GM19468 (cell line): Measurements from ENCODE around the gene KANK3.
A peak's percentile ranks its signal among the peaks of the same experiment; 100 is the strongest.
"Not testable (repeated sequence)": the region's sequence is repeated elsewhere in the genome, so short reads cannot be mapped to it uniquely, and the experiment has no call there.

ENCODE experiments used
- ATAC-seq: cut with Tn5 transposase; IDR thresholded peaks from one replicate; pipeline ENCODE4 v1.9.1; 2021; ENCODE audit warnings: mild to moderate bottlenecking, moderate library complexity, moderate number of reproducible peaks; ENCODE audit not compliant: unreplicated experiment; ENCODE audit errors: extremely low read depth

The KANK3 gene

DNA sequence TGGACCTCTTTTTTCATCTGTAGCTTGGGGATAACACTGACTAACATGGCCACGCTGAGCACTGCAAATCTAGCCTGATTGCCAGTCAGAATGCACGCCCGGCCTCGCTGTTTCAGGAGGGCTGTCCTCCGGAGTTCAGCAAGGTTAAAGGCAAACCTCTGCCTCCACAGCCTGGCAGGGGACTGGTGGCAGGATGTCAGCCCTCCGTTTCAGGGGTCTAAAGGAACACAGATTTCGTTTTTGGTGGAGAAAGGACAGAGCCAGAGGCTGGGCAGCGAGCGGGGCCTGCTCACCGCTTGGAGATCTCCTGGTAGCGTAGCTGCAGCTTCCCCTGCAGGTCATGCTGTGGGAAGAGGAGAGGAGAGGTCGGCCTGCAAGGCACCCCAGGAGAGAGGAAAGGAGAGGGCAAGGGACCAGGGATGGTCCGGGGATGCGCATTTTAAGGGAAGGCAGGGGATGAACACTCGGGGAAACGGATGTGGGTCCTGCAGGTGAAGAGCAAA is 22.4 kb downstream of the KANK3 start:
- no peak for ATAC-seq

- no peak for ATAC-seq
These were observed 23.1 kb downstream of the KANK3 start for GRCh38 chr19:8319807-8320520.

DNA sequence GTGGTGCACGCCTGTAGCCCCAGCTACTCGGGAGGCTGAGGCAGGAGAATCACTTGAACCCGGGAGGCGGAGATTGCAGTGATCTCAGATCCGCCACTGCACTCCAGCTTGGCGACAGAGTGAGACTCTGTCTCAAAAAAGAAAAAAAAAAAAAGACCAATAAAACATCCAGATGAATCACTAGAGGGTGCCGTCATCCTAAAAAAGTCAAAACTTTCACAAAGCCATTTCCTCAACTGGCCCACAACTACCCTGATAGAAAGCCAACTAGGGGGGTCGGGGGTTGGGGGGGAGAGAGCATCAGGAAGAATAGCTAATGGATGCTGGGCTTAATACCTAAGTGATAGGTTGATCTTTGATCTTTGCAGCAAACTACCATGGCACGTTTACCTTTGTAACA is 24.2 kb downstream of the KANK3 start:
- ATAC-seq: not testable (repeated sequence)

DNA sequence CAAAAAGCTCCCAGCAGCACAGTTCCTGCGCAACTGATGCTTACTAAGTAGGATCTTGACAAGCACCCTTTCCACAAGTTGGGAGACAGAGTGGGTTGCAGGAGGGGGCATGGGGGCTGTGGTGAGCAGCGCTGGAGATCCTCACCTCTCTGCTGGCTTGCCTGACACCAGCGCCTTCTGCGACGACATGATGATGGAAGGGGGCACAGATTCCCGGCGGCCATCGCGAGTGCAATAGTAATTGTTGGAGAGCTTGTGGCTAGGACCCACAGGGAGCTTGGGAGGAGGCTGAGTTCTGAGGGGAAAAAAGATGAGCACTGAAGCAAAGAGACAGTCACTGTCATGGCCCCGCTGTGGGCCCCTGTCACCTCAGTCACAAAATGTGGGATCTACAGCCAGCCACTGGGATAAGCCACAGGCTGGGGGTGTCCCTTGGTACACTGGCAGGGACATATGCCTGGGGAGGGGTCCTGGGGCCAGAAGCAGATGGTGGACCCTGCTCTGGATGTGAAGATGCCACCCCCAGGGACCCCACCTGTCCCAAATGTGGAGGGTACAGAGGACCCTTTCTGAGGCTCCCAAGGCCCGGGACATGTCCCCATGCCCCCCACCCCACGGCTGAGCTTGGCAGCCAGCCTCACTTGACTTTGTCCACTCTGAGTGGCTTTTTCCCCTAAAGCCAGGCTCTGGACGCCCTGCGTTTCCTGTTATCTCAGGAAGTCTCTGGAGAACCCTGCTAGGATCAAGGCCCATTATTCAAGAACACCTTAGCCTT is 26.5 kb downstream of the KANK3 start:
- ATAC-seq: no peak

- ATAC-seq: not testable (repeated sequence)
These were observed 28.0 kb downstream of the KANK3 start for GRCh38 chr19:8314981-8315640.

DNA sequence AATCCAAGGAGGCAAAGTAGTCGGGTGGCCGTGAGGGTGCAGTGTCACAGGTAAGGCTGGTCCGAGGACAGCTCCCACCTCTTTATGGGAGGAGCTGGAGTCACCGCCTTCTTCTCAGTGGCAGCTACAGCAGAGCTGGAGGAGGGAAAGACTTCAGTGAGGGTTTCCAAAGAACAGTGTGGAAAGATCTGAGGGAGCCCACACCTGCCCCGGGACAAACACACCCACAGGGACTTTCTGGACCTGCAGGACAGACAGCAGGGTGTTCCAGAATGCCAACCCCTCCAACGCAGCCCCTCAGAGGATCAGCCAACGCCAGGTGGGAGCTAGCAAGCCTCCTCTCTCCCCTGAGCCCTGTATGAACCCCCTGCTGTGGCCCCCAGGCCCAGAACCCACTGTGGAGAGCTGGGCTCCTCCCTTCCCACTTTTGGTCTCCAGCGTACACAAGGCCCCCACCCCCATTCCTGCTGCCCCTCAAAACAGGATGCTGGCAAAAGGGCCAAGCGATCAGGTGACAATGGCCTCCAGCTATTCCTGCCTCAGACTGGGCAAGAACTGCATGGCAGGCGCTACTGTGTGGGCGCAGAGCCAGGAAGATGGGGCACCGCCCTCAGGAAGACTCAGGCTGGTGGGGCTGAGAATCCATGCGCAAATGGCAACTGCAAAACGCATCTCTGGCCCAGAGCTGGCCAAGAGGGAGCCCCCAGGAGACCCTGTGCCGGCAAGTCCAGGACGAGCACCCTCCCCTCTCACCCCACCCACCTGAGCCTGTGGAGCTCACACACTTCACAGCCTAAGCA is 31.4 kb downstream of the KANK3 start:
- no peak for ATAC-seq

DNA sequence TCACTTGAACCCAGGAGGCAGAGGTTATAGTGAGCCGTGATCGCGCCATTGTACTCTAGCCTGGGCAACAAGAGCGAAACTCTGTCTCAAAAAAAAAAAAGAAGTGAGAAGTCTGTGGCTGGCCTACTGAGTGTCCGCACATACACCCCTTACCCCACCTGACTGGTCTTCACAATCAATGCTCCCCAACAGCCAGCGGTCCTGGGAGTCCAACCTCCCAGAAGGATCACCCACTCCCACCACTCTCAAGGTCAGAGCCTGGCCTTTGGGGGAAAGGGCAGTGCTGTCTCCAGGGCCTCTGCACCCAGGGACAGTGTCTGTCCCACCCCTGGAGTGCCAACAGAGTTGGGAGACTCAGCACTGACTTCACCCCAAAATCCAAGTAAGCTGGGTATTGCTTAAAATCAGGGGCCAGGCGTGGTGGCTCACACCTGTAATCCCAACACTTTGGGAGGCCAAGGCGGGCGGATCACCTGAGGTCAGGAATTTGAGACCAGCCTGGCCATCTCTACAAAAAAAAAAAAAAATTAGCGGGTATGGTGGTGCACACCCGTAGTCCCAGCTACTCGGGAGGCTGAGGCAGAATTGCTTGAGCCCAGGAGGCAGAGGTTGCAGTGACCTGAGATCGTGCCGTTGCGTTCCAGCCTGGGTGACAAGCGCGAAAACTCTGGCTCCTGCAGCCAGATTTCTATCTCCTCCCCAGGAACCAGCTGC is 32.6 kb downstream of the KANK3 start:
- ATAC-seq: no peak

DNA sequence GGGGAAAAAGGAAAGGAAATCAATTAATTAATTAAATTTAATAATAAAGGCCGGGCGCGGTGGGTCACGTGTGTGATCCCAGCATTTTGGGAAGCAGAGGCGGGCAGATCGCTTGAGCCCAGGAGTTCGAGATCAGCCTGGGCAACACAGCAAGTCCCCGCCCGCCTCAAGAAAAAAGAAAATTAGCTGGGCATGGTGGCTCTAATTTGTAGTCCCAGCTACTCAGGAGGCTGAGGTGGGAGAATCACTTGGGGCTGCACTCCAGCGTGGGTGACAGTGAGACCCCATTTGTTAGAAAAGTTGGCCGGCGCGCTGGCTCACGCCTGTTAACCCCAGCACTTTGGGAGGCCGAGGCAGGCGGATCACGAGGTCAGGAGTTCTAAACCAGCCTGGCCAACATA is 34.2 kb downstream of the KANK3 start:
- no peak for ATAC-seq

- peak; percentile 61 for ATAC-seq
These were observed 34.8 kb downstream of the KANK3 start, which contains the start of gene CD320 for GRCh38 chr19:8307965-8308866. Gene CD320 (minus strand): TSS chr19:8308358. CDS start chr19:8308290, 68 bp downstream.

- ATAC-seq: no peak
These were observed 35.6 kb downstream of the KANK3 start for GRCh38 chr19:8307400-8307964.

- no peak for ATAC-seq
These were observed 36.6 kb downstream of the KANK3 start for GRCh38 chr19:8306235-8307054.

- ATAC-seq: no peak
These were observed 37.3 kb downstream of the KANK3 start for GRCh38 chr19:8305798-8306197.

- no peak for ATAC-seq
These were observed 38.0 kb downstream of the KANK3 start for GRCh38 chr19:8304841-8305621.

- ATAC-seq: no peak
These were observed 40.3 kb downstream of the KANK3 start for GRCh38 chr19:8302734-8303133.

- ATAC-seq: no peak
These were observed 40.7 kb downstream of the KANK3 start for GRCh38 chr19:8302357-8302691.

DNA sequence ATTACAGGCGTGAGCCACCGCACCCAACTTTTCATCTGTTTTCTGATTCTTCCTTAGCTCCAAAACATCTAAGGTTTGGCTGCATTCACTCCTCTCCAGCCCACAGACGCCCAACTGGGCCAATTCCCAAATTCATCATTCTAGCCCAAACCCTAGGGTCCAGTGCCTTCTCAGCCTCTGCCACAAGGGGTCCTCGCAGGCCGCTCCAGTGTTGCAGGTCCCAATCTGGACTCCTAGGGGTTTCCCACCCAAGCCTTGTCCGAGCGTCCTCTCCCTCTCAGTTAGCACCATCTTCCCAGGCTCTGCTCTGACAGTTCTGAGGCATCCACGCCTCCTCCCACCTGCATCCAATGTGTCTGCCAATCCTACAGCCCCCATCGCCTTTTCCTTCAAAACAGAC is 51.7 kb downstream of the KANK3 start:
- ATAC-seq: not testable (repeated sequence)

- not testable (repeated sequence) for ATAC-seq
These were observed 66.6 kb downstream of the KANK3 start for GRCh38 chr19:8276508-8276907.
